Suppressor macrophage (primary cell): ENCODE results near the gene SCLT1.

Source experiments
- DNase-seq, 4 experiments: peaks; one replicate each; pipeline ENCODE4 v3.0.0-alpha.2; 2020 to 2022

SCLT1 gene

DNA sequence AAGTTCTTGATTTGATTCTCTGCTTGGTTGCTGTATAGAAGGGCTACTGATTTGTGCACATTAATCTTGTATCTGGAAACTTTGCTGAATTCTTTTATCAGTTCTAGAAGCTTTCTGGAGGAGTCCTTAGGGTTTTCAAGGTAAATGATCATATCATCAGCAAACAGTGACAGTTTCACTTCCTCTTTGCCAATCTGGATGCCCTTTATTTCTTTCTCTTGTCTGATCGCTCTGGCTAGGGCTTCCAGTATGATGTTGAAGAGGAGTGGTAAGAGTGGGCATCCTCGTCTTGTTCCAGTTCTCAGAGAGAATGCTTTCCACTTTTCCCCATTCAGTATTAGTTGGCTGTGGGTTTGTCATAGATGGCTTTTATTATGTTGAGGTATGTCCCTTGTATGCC lies 23.8 kb downstream of the SCLT1 start:
- peak in 1 of 4 experiments; percentile 3 for DNase-seq

DNA sequence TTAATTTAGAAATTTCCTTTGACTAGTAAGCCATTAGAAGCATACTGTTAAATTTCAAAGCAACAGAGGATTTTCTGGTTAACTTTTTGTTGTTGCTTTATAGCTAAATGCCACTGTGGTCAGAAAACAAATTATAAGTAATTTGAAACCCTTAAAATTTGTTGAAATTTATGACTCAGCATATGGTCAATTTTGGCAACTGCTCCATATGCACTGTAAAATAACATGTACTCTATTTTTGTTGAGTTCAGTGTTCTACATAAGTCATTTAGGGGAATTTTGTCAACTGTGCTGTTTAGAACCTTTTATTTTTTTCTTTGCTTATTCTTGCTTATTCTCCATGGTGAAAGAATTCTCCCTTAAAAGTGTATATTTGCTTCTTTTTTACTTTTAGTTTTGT lies 28.6 kb downstream of the SCLT1 start:
- no peak for DNase-seq

DNA sequence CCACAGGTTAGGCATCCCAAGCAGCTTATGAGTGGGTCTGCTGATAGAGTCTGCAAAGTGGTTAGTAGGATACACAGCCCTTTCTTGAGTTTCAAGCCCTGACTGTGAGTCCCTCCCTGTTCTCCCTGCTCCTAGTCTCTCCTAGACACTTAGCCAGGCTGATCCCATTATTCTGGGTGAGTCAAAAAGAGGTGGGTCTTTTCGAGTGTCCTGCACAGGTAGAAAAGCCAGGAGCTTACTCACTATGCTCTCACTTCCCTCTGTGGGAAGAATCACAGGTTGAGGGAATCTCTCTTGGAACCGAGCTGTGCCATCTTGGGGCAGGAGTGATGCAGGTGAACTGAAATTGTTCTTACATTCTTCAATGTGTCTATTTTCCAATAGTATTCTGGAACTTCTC lies 29.7 kb downstream of the SCLT1 start:
- no peak for DNase-seq

DNA sequence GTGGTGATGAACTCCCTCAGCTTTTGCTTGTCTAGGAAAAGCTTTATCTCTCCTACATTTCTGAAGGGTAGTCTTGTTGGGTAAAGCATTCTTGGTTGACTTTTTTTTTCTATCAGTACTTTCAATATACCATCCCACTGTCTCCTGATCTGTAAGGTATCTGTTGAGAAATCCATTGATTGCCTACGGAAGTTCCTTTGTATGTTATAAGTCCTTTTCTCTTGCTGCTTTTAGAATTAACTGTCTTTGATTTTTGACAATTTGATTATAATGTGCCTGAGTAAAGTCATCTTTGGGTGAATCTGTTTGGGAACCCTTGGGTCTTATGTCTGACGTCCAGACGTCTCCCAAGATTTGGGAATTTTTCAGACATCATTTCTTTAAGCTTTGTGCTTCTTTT lies 30.8 kb downstream of the SCLT1 start:
- no peak for DNase-seq

DNA sequence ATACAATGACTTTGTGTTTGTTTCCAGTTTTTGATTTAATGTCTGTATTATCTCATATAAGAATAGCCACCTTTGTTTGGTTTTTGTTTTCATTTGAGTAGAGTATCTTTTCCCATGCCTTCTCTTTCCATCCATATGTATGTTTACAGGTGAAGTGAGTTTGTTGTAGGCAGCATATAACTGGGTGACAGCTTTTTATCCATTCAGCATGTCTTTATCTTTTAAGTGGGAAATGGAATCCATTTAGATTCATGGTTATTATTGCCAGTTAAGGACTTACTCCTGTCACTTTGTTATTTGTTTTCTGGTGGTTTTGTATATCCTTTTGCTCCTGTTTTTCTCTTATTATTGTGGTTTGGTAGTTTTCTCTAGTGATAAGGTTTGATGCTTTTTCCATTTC lies 34.3 kb downstream of the SCLT1 start:
- DNase-seq: no peak

DNA sequence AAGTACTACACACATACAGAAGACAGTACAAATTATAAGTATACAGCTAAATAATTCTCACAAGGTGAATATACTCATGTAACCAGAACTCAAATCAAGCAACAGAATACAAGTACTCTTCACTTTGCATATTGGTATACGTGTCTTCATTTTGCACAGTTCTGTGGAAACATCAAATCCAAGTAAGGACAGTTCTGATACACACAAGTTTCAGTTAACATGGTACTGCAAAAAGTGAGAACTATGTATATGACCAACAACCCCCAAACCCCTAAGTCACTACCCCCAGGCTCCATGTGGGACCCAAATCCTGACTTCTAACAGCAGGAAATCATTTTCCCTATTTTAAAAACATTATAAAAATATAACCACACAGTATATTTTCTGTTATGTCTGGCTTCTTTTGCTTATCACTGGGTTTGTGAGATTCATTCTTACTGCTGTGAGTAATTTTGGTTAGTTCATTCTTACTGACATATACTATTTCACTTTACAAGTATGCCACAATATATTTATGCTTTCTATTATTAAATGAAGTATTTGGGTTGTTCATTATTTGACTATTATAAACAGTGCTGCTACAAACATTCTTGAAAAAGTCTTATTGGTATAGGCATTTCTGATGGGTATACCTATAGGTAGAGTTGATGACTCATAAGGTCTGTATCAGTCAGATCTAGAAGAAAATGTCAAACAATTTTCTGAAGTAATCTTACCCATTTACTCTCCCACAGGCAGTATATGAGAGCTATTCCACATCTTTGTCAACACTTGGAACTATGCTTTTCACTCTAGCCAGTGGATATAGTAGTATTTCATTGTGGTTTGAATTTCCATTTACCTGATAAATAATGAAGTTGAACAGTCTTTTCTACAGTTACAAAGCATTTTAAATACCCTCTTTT lies 47.0 kb downstream of the SCLT1 start:
- no peak for DNase-seq

DNA sequence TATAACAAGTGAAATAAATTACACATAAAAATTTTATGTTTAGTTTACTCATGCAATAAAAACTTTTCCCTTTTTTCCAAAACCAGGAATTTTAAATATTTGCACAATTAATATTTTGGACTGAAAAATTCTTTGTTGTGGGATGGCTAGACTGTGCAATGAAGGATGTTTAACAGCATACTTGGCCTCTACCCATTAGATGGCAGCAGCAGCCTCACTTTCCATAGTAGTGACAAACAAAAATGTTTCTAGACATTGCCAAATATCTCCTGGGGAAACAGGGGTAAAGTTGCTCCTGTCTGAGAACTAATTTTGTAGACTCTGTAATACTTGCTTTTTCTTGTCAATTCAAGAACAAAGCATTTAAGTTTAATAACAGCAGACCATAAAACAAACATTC lies 49.8 kb downstream of the SCLT1 start:
- DNase-seq: peak in 3 of 4 experiments; percentile 14 to 18 (median 14)

DNA sequence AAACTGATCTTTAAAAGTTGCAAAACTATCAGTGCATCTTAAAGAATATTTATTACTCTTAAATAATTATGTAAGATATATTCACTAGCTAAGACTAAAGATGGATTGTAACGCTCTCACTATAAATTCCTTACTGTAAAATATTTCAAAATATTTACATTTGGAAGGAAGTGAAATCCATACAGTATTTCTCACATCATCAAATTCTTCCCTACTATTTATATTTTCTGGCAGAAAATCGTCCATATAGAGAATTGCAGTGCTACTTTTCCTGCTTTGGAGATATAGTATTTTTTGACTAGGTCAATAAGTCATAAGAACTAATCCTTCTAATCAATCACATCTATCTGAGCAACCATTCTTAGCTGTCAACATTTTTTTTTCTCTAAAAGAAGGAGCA lies 52.9 kb downstream of the SCLT1 start:
- no peak for DNase-seq

DNA sequence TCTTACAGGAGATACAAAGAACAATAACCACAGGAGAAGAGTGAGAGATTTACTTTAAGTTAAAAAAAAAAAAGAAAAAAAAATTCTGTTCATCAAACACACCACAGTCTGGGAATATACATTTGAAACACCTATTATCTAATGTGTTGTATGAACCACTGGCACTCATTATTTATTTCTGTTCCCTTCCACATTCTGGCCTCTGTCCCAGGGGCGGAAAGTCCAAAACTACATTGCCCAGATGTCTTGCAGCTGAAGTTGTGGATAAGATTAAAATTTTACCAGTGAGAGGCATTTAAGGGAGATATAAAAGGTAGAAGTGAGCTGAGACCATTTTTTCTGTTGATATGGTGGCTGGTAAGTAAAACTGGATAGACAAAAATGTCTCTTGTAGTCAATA lies 56.2 kb downstream of the SCLT1 start:
- DNase-seq: no peak

DNA sequence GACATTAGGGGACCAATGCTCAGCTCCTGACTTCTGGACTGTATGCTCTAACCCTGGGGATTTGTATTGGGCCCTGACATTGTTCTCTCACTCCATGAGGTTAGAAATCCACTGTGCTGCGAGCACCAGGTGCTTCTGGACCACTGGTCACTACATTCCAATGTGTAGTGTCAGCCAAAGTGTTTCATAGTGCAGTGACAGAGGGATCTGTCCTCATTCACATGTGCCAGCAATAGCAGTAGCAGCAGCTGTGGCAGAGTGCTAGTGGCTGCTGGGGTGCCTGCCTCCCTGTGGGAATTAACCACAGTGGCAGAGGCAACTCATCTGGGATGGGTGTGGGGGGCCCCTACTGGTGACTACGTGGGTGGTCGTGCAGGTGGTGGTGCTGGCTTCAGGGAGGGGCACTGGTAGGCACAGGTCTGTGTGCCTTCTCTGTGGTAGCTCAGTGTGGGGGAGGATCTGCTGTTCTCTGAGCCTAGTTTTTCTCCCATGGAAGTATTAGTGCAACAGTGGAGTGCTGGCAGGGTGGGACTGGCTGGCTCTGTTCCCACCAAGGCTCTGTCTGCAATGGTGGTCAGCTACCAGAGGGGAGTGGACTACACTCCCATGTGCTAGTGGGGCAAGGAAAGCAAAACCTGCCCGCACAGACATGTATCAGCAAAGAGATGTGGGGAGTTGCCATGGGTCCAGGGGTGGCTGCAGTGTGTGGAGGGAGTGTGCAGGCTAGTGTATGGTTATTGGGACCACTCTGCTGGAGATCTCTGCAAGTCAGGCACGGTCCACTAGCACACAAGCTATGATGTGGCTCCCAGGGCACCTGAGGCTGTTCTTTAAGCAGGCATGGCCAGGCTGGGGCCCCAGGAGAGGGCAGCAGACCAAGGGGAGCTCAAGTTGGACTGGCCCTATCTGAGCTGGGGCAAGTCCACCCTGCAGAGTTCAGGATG lies 78.5 kb downstream of the SCLT1 start:
- DNase-seq: no peak

DNA sequence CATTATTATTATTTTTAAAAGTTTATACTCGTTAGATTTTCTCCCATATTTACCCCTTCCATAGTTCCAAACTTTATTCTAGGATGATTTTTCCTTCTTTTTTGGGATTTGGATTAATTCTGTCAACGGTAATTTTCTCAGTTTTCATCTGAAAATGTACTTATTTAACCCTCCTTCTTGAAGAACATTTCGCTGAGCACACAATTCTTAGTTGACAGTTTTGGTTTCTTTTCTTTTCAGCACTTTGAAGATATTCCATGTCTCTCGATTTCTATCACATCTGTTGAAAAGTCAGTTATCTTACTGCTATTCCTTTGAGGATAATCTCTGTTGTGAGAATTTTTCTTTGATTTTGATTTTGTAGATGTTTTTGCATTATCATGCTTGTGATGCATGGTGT lies 85.2 kb downstream of the SCLT1 start:
- DNase-seq: no peak

DNA sequence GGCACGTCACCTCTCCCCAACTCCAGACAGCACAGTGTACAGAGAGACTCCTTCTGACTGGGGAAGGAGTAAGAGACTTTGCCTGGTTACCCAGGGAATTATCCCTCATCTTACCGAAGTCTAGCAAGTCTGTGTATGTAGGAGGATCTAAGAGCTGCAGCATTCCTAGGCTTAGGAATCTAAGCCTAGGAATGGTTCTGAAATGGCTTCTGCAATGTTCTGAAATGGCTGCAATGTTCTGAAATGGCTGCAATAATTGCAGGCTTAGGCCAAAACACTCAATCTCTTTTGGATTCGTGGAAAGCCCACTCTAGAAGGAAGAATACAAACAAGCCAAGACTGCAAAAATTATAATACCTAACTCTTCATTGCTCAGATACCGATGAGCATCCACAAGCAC lies 106.4 kb downstream of the SCLT1 start:
- DNase-seq: no peak

DNA sequence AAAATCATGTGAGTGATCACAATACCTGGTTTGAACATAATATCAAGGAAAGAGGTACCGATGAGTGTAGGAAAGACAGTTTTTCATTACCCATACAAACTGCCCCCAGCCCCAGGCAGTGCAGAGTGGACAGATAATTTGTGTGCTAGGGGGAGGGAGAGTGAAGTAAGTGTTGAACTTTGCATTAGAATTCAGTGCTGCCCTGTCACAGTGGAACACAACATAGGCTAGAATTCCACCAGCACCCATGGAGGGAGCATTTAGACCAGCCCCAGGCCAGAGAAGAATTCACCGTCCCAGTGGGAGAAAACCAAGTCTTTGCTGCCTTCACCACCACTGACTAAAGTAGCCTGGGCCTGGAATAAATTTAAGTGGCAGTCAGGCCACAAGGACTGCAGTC lies 107.3 kb downstream of the SCLT1 start:
- no peak for DNase-seq

DNA sequence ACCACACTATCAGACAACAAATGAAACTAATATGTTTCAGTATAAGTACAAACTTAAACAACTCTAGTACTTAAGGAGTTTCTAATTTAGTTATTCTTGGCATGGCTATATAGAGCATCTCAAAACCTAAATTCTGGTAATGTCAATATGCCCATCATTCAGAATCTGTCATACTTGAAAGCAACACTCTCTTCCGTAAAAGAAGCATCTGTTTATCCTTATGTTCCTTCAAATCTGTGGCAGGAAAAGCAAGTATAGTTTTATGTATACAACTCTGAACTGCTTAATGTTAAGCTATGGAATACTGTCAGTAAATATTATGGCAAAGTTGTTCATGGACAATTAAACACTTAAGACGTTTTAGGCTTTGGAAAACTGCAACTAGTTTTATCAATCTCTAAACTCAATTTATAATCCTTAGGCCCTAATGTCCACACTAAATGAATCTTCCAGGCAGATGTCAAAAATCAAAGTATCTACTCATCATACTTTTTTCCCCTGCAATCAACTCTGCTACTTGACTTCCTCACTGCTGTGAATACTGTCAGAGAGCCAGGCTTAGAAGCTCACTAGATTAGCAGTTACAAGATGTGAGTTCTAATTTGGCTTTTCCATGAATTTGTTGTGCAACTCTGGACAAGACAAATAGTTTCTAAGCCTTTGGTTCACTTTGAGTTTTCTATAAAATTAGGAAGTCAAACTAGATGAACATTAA lies 109.4 kb downstream of the SCLT1 start:
- DNase-seq: no peak

DNA sequence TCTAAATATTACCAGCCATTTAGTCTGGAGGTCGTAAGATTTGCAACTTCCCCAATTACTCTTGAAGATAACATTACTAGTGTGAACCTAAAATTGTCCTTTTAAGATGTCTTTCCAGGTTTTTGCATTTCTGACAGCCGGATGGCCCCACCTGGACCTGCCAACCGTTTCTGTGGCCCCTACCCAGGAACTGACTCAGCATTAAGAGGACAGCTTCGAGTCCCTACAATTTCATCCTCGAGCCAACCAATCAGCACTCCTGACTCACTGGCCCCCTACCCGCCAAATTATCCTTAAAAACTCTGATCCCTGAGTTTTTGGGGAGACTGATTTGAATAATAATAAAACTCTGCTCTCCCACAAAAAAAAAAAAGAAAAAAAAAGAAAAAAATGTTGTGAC lies 112.0 kb downstream of the SCLT1 start:
- no peak for DNase-seq

DNA sequence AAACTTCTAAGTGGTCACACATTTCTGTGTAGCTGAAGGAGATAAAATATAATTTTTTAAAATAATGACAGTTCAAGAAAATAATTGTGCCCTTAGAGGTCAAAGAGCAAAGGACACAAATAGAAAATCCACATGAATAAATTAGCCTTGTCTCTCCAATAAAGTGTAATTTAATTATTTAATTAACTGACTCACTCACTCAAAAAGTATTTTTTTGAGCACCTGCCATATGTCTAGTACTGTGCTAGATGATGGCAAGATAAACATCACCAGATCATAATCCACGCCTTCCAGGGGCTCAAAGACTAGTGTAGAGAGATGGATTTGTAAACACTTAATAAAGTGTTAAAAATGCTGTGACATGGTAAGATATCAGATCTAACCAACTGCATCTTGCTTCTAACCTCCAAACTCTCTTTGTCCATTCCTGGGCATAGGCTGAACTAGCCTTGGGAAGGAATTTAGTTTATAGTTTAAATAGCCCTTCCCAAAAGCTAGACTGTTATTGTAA lies 112.5 kb downstream of the SCLT1 start:
- DNase-seq: no peak

DNA sequence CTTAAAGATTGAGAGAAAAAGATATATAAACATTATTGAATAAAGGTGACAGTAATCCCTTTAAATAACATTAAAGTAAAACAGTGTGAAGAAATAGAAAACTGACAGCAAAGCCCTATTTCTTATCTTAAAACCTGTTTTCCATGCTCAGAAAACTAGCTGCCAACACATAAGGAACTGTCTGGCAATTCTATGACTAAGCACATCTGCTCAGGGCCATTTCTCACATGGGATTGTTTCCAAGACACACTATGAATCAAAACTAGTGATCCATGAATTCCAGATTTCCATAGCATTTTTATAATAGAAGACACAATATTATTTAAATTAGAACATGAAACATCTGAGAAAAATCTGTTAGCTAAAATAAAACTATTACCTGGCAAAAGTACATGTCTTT lies 113.4 kb downstream of the SCLT1 start:
- no peak for DNase-seq

DNA sequence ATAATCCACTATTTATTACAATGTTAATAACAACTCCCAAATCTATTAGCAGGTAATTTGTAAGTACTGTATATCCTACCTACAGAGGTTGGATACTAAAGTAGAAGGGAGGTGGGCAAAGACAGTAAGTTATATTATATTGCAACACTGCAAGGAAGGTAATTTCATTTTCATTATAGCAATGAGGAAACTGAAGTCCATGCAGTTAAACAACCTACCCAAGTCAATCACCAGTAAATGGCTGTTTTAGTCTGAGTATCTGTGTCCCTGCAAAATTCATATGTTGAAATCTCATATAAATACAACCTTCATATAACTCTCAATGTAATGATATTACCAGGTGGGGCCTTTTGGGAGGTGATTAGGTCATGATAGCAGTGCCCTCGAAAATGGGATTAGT lies 114.4 kb downstream of the SCLT1 start:
- DNase-seq: no peak

DNA sequence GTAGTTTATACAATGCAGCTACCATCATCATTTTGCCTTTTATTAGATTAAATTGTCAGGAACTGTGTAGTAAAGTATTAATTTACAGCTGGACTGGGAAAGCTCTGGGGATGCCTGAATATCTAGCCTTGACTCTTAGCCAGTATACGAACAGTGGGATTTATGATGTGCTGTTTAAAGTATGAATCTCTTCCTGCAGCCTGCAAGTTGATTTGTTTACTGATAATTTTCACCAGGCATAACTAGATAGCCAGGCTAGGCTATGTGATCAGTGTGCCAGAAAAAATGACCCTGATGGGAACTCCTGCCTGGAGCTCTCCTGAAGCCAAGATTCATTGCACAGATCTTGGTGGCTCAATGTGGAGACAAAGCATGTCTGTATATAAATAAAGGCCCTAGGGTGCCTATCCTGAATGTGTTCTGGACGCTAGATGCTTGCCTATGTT lies 119.2 kb downstream of the SCLT1 start:
- no peak for DNase-seq

DNA sequence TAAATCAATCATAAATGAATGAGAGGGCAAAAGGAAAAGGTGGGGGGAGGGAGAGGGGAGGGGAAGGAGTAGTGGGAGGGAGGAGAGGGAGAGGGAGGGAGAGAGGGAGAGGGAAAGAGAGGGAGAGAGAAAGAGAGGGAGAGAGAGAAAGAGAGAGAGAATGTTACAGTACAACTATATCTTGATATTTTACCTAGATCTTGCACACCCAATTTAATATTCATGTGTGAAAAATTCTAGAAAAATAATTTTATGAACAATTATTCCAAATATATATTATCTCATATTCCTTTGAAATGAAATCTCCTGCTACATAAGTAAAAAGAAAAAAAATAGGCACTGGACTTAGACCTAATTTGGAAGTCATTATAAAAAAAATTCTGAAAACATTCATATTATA lies 120.0 kb downstream of the SCLT1 start:
- no peak for DNase-seq

DNA sequence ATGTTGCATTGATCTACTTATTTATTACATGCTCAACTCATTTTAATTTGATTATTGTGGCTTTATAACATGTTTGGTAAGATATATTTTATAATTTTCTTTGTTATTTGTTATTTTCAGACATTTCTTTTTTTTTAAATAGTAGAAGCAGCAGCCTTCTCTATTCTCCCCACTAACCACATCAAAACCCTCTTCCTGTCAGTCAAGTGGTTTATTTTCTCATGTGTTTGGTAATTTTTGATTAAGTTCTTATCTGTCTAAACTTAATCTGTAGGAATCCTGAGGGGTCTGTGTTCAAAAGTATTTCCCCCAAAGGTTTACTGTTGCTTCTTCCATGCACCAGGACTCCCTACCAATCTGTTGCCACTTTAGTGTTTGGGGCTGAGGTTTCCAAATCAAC lies 131.9 kb downstream of the SCLT1 start:
- DNase-seq: no peak

DNA sequence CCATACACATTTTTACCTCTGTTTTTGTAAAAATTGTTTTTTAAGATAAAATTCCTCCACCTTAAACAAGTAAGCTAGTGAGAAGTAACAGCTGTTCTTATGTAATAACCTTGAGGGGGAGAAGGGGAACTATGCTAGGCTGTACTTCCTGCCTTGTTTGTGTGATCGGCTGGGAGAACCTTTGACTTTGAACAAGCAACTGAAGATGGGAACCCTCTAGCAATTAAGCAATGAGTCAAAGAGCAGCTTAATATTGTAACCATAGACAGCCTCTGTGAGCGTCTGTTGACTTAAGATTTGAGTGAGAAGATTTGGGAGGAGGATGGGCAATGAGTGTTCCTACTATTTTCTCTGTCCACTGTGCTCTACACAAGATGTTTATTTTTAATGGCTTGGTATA lies 135.1 kb downstream of the SCLT1 start:
- peak; percentile 71 to 88 (median 74) for DNase-seq

DNA sequence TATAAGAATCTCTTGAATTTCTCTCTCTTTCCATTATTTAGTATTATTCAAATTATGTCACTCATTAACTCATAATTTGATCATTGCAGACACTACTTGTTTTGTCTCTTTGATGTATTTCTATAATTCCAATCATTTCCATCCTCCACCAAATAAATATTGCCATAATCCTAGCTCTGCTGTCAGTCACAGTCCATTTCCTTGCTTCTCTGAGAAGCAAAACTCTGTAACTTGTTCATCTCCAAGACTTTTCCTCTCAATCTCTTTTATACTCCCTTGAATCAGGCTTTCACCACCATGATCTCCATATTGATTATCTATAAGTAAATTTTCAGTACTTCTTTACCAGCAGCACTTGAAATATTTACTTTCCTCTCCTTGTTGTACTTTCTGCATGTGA lies 135.9 kb downstream of the SCLT1 start:
- DNase-seq: no peak
